Endothelial cell of umbilical vein (primary cell): ENCODE data around the gene KAT2B. TPM values are rescaled to one million over a fixed set of nuclear protein-coding genes. Genes with fewer than 3 reads are reported as not detected.

Source experiments
- BruUV-seq: library from RNA; stranded (reverse); fragments of 400-500 nt; replicated peaks from 2 replicates; lab custom pipeline; 2021; lab: Mats Ljungman, UMichigan
- CTCF ChIA-PET: fragments of 300-600, 350-600 bp; sonication (Branson Sonifier 250); formaldehyde crosslinking; loops from one replicate; lab custom pipeline; 2021; ENCODE audit warnings: antibody characterized with exemption, inconsistent platforms; lab: Charles Lee
- POLR2A ChIA-PET: fragments of 300-600, 350-600 bp; sonication (Branson Sonifier 250); formaldehyde crosslinking; loops from one replicate; lab custom pipeline; 2021; ENCODE audit warnings: antibody characterized with exemption, inconsistent platforms; lab: Charles Lee
- DNase-seq: peaks from one replicate; pipeline ENCODE4 v3.0.0-alpha.2; 2011; ENCODE audit warnings: low read depth, low spot score
- FAIRE-seq: peaks from 2 replicates; lab custom pipeline; 2011; peaks lifted over from hg19 to GRCh38; lab: Jason Lieb, UNC
- H2AFZ ChIP-seq: 2 replicates; pipeline ENCODE4 v1.6.0; 2012; ENCODE audit warnings: low read depth, low read length, control low read depth, inconsistent platforms
- H3K27ac ChIP-seq: 2 replicates; pipeline ENCODE4 v1.5.1; 2011; ENCODE audit warnings: low read depth, mild to moderate bottlenecking, control low read depth, low read length, moderate library complexity; ENCODE audit not compliant: insufficient read depth
- H3K27me3 ChIP-seq, 2 experiments: 2 replicates each; pipeline versions ENCODE4 v1.6.0 to v1.6.1; 2011; ENCODE audit warnings: low read length in 2 of 2, mixed read lengths in 1 of 2; ENCODE audit not compliant: control insufficient read depth in 2 of 2, insufficient read depth in 2 of 2
- H3K36me3 ChIP-seq, 2 experiments: 2 replicates in 1 of 2; 3 replicates in 1 of 2; pipeline ENCODE4 v1.5.1; 2011; ENCODE audit warnings: low read length in 2 of 2, mild to moderate bottlenecking in 1 of 2, moderate library complexity in 1 of 2; ENCODE audit not compliant: control insufficient read depth in 2 of 2, insufficient read depth in 2 of 2; ENCODE audit errors: extremely low read depth in 1 of 2
- H3K4me1 ChIP-seq: 3 replicates; pipeline ENCODE4 v1.5.1; 2011; ENCODE audit warnings: mild to moderate bottlenecking, low read length; ENCODE audit not compliant: control insufficient read depth, insufficient read depth; ENCODE audit errors: extremely low read depth
- H3K4me2 ChIP-seq: 2 replicates; pipeline ENCODE4 v1.6.1; 2011; ENCODE audit warnings: low read length, control low read depth, mixed read lengths; ENCODE audit not compliant: insufficient read depth
- H3K4me3 ChIP-seq, 3 experiments: fragments of 200-600 bp in 1 of 3; sonication (generic), shearing (Covaris generic) in 1 of 3; replicated peaks in 1 of 3; 2 replicates each; pipeline ENCODE4 v1.5.1; 2011 to 2016; ENCODE audit warnings: control low read depth in 3 of 3, low read length in 3 of 3, mild to moderate bottlenecking in 2 of 3, inconsistent platforms in 1 of 3, low read depth in 1 of 3, moderate library complexity in 1 of 3; ENCODE audit not compliant: insufficient read depth in 1 of 3
- H3K79me2 ChIP-seq: 2 replicates; pipeline ENCODE4 v1.6.0; 2012; ENCODE audit warnings: low read length, inconsistent platforms; ENCODE audit not compliant: control insufficient read depth, insufficient read depth
- H3K9ac ChIP-seq: replicated peaks from 2 replicates; pipeline ENCODE3; 2011; ENCODE audit warnings: low read length, control low read depth; ENCODE audit not compliant: insufficient read depth; ENCODE audit errors: extremely low read depth
- H3K9me1 ChIP-seq: replicated peaks from 3 replicates; pipeline ENCODE4 v1.6.0; 2011; ENCODE audit warnings: mild to moderate bottlenecking, low read length; ENCODE audit not compliant: control insufficient read depth, insufficient read depth; ENCODE audit errors: extremely low read depth
- H3K9me3 ChIP-seq: replicated peaks from 2 replicates; pipeline ENCODE4 v1.5.1; 2012; ENCODE audit warnings: low read length, inconsistent platforms; ENCODE audit not compliant: control insufficient read depth, insufficient read depth
- H4K20me1 ChIP-seq: replicated peaks from 2 replicates; pipeline ENCODE3; 2011; ENCODE audit warnings: mild to moderate bottlenecking, low read length; ENCODE audit not compliant: control insufficient read depth, insufficient read depth; ENCODE audit errors: extremely low read depth
- EZH2 ChIP-seq: IDR thresholded peaks from 2 replicates; pipeline ENCODE4 v1.6.1; 2012; ENCODE audit warnings: borderline replicate concordance, low read depth, mild to moderate bottlenecking, moderate library complexity, low read length, inconsistent platforms; ENCODE audit not compliant: severe bottlenecking
- FOS ChIP-seq: IDR thresholded peaks from 2 replicates; pipeline ENCODE4 v1.6.1; 2011; ENCODE audit warnings: mild to moderate bottlenecking, low read length, moderate library complexity, borderline replicate concordance; ENCODE audit not compliant: insufficient read depth
- GATA2 ChIP-seq: IDR thresholded peaks from 2 replicates; pipeline ENCODE4 v1.7.0; 2011; ENCODE audit warnings: low read depth, mild to moderate bottlenecking, moderate library complexity, mixed read lengths, low read length; ENCODE audit not compliant: insufficient read length, insufficient read depth
- JUN ChIP-seq: IDR thresholded peaks from 2 replicates; pipeline ENCODE4 v1.6.1; 2011; ENCODE audit warnings: borderline replicate concordance, low read depth; ENCODE audit not compliant: insufficient read length, insufficient read depth
- MYC ChIP-seq: IDR thresholded peaks from one replicate; pipeline ENCODE4 v1.6.1; 2011; ENCODE audit warnings: mild to moderate bottlenecking, low read depth, low read length
- POLR2A ChIP-seq: IDR thresholded peaks from 2 replicates; pipeline ENCODE4 v1.6.1; 2012; ENCODE audit warnings: low read depth, mild to moderate bottlenecking, control low read depth, low read length
- POLR2AphosphoS5 ChIP-seq: IDR thresholded peaks from 2 replicates; pipeline ENCODE4 v1.6.1; 2012; ENCODE audit warnings: low read depth, mild to moderate bottlenecking, control low read depth, low read length, moderate library complexity; ENCODE audit not compliant: insufficient read depth
- dilution Hi-C: fragments of 300-500 bp; cut with MboI; formaldehyde crosslinking; loops from one replicate; pipeline ENCODE4 v1.15.0; 2019; ENCODE audit warnings: low sequenced_read_pairs; ENCODE audit not compliant: extremely low pct_ligation_motif_present
- intact Hi-C: fragments of 100-400 bp; cut with micrococcal nuclease; formaldehyde crosslinking; loops from one replicate; pipeline ENCODE4 v1.10.0; 2022
- polyA plus RNA-seq, 4 experiments: library from polyadenylated mRNA; depleted of rRNA in 3 of 4; stranded (reverse) in 3 of 4; unstranded in 1 of 4; fragments of >200 nt; gene quantifications; 2 replicates each; pipeline versions ENCODE4 v1.2.1 to v1.2.3, GENCODE V29; 2011 to 2012; ENCODE audit warnings: missing spikeins in 1 of 4
- total RNA-seq: library from RNA; stranded (reverse); gene quantifications from 2 replicates; pipeline ENCODE4 v1.2.3, GENCODE V29; 2021
- TF ChIP-seq, protein P1 (sequence below), 2 donors: IDR thresholded peaks; 1 replicate in 1 of 2; 2 replicates in 1 of 2; pipeline ENCODE4 v1.5.1; 2011; ENCODE audit warnings: low read length in 2 of 2, mild to moderate bottlenecking in 2 of 2, moderate library complexity in 2 of 2, control low read depth in 1 of 2, inconsistent platforms in 1 of 2, low read depth in 1 of 2; ENCODE audit not compliant: insufficient read depth in 1 of 2; ENCODE audit errors: extremely low read depth in 1 of 2
- TF ChIP-seq, protein P2 (sequence below): IDR thresholded peaks from 2 replicates; pipeline ENCODE4 v1.6.1; 2011; ENCODE audit not compliant: insufficient read depth, insufficient read length

KAT2B gene
- total and polyA plus RNA-seq, 2 donors (not counting 3 experiments of a cell fraction or from before 2014, with no cell fraction given) = 2.6 to 11.0 TPM

DNA sequence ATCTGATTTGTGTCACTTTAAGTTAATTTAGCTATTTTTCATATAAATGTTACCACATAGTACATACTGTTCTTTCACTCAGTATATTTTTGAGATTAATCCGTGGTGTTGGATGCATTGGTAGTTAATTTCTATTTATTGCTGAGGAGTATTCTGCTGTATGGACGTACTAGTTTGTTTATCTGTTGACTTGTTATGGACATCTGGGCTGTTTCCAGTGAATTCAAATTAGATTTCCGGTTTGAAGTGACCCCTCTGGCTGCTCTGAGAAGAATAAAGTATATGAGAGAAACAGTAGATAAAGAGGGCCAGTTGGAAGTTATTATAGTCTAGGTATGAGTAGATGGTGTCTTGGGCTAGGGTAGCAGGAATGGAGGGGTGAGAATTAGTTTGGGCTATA, 15.6 kb downstream of the KAT2B start:
- intact Hi-C loops = no loop called here
- CTCF ChIA-PET = no interaction called here

More for the DNA sequence above, 15.6 kb downstream of the KAT2B start:
- H3K27ac ChIP-seq = no peak overlapping the region
- dilution Hi-C loops = no loop called here
- FAIRE-seq (no peak), DNase-seq (peak; percentile 17)
- H3K9me1 ChIP-seq = no peaks in the 10 kb centered on the region
- no peaks in the 10 kb centered on the region for H4K20me1 ChIP-seq
- POLR2A ChIA-PET = no interaction called here
- BruUV-seq = no TSS peak
- H3K36me3 ChIP-seq = no peaks in the 10 kb centered on the region
- H3K27me3 ChIP-seq = no peaks in the 10 kb centered on the region
- no peak overlapping the region for H3K4me2 ChIP-seq
- TF ChIP-seq, protein P1, sequence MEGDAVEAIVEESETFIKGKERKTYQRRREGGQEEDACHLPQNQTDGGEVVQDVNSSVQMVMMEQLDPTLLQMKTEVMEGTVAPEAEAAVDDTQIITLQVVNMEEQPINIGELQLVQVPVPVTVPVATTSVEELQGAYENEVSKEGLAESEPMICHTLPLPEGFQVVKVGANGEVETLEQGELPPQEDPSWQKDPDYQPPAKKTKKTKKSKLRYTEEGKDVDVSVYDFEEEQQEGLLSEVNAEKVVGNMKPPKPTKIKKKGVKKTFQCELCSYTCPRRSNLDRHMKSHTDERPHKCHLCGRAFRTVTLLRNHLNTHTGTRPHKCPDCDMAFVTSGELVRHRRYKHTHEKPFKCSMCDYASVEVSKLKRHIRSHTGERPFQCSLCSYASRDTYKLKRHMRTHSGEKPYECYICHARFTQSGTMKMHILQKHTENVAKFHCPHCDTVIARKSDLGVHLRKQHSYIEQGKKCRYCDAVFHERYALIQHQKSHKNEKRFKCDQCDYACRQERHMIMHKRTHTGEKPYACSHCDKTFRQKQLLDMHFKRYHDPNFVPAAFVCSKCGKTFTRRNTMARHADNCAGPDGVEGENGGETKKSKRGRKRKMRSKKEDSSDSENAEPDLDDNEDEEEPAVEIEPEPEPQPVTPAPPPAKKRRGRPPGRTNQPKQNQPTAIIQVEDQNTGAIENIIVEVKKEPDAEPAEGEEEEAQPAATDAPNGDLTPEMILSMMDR (IDR thresholded peaks at IDR 0.05; ENCODE audit: extremely low read depth in 1 of 2, insufficient read depth in 1 of 2, low read depth in 1 of 2, low read length in 2 of 2) = no peak
- TF ChIP-seq MYC (no peak), POLR2AphosphoS5 (no peak), JUN (no peak), POLR2A (no peak), FOS (no peak), EZH2 (no peak), GATA2 (no peak)
- TF ChIP-seq, protein P2, sequence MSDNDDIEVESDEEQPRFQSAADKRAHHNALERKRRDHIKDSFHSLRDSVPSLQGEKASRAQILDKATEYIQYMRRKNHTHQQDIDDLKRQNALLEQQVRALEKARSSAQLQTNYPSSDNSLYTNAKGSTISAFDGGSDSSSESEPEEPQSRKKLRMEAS = no peak
- no peak overlapping the region for H3K4me3 ChIP-seq
- no peaks in the 10 kb centered on the region for H3K79me2 ChIP-seq
- H3K9ac ChIP-seq = no peak overlapping the region
- H3K4me1 ChIP-seq = peaks cover 33% of the 10 kb centered on the region
- no peak overlapping the region for H2AFZ ChIP-seq
- no peaks in the 10 kb centered on the region for H3K9me3 ChIP-seq
